ENCODE data around the gene IRX4.

The IRX4 gene

DNA sequence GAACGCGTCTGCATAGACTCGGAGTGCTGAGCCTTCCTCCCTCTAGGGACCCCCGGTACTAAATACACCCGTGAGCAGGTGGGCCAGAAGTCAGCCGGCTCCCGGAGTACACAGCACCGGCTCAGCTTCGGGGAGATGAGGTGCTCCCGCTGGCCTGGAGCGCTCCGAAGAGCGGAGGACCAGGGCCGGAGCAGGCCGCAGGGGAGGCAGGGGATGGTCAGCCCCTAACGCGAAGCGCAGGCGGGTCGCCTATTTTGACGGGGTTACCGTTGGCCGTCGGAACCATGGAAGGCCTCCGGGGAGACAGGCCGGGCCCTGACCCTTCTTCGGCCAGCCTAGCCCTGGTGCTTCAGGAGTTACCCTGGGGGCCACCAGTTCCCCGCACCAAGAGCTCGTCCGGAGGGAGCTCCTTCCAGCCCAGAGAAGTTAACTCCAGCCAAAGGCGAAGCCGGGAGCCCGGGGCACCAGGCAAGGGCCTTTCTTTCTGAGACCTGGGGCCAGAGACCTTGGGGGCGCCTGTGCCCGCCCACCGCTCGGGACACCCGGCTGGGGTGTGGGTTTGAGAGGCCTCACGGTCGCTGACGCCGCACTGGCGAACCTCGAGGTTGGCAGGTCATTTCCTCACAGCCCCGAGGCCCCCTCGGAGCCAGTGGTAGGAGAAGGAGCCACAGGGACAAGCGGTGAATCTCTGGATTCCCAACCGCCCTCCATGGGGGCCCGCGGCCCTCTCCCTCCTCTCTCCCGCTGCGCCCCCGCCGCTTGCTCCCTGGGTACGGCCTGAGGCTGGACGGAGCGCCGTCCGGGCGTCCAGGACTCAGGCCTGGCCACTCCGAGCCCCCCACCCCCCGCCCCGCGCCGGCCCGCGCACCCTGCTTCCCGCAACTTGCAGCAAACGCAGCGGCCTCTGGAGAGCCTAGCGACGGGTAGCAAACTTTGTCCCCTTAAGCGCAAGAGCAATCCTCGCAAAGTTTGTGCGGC is 3.4 kb upstream of the IRX4 start:
- H3K27me3 ChIP-seq (ENCODE audit: control insufficient read depth in 2 of 2, insufficient read depth in 2 of 2, low read length in 2 of 2), result peaks cover 22 to 32% of the 10 kb centered on the region in 2 donors
- H3K4me3 ChIP-seq (ENCODE audit: low read length in 2 of 2), result no peak overlapping the region
- H3K27ac ChIP-seq (ENCODE audit: low read depth in 2 of 2, low read length in 2 of 2), result no peak overlapping the region
- H3K36me3 ChIP-seq (ENCODE audit: control insufficient read depth in 2 of 2, insufficient read depth in 2 of 2, low read length in 2 of 2), result no peaks in the 10 kb centered on the region
- H3K9ac ChIP-seq (ENCODE audit: low read depth in 1 of 2, low read length in 2 of 2), result no peak overlapping the region
- no peaks in the 10 kb centered on the region for H3K4me1 ChIP-seq (ENCODE audit: control insufficient read depth in 2 of 2, insufficient read depth in 2 of 2, low read length in 2 of 2)
- no peaks in the 10 kb centered on the region for H3K9me3 ChIP-seq (ENCODE audit: control insufficient read depth in 2 of 2, low read length in 2 of 2)

DNA sequence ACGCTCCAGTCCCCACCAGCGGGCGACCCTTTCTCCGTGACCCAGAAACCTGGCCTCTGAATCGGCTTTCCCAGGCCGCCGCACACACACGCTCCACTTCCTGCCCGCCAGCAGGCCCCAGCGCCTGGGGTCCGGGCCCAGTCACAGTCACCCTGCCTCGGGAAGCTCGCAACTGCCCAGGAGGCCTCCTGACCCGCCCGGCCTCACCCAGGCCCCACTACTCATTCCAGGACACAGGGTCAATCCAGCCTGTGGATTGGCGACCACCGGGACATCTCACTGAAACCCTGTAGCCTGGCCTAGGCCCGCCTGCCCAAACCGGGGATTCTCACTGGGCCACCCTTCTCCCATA is 2.7 kb upstream of the IRX4 start:
- H3K27me3 ChIP-seq (ENCODE audit: control insufficient read depth in 2 of 2, insufficient read depth in 2 of 2, low read length in 2 of 2), result peaks cover 26 to 38% of the 10 kb centered on the region in 2 donors
- no peaks in the 10 kb centered on the region for H3K36me3 ChIP-seq (ENCODE audit: control insufficient read depth in 2 of 2, insufficient read depth in 2 of 2, low read length in 2 of 2)
- H3K9me3 ChIP-seq (ENCODE audit: control insufficient read depth in 2 of 2, low read length in 2 of 2), result no peaks in the 10 kb centered on the region
- no peak overlapping the region for H3K4me3 ChIP-seq (ENCODE audit: low read length in 2 of 2)
- H3K9ac ChIP-seq (ENCODE audit: low read depth in 1 of 2, low read length in 2 of 2), result no peak overlapping the region
- no peaks in the 10 kb centered on the region for H3K4me1 ChIP-seq (ENCODE audit: control insufficient read depth in 2 of 2, insufficient read depth in 2 of 2, low read length in 2 of 2)
- no peak overlapping the region for H3K27ac ChIP-seq (ENCODE audit: low read depth in 2 of 2, low read length in 2 of 2)

DNA sequence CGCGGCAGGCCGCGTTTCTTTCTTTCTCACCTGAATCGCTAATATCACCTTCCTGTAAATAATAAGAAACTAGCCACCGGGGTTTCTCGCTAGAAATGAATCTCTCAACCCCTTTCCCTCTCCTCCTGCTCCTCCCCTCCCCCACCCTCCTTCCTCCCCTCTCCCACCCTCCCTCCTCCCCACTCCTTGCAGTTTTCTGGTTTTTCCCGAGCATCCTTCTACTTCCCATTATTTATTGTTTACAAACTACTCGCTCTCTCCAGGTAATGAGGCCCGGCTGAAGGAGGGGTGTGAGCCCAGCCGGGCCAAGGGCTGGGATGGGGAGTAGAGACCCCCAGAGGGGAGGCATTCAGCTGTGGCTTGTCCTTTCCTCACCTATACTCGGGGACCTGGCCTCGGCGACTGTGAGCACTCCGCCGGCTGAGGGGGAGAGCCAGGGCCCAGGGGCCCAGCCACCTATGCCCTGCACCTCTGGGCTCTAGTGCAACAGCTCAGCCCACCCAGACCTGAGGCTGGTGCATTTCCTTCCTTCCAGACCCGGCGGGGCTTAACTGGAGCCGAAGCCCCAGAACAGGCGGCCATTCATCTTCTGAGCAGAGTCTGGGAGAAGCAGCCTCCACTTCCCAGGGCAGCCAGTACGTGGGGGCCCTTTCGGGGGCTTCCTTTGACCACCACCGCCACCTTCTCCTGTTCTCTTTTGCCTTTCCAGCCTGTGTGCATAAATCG is 2.1 kb upstream of the IRX4 start:
- H3K4me1 ChIP-seq (ENCODE audit: control insufficient read depth in 2 of 2, insufficient read depth in 2 of 2, low read length in 2 of 2), result no peaks in the 10 kb centered on the region
- peaks cover 31 to 43% of the 10 kb centered on the region in 2 donors for H3K27me3 ChIP-seq (ENCODE audit: control insufficient read depth in 2 of 2, insufficient read depth in 2 of 2, low read length in 2 of 2)
- no peak overlapping the region for H3K9ac ChIP-seq (ENCODE audit: low read depth in 1 of 2, low read length in 2 of 2)
- H3K36me3 ChIP-seq (ENCODE audit: control insufficient read depth in 2 of 2, insufficient read depth in 2 of 2, low read length in 2 of 2), result no peaks in the 10 kb centered on the region
- H3K27ac ChIP-seq (ENCODE audit: low read depth in 2 of 2, low read length in 2 of 2), result no peak overlapping the region
- no peak overlapping the region for H3K4me3 ChIP-seq (ENCODE audit: low read length in 2 of 2)
- H3K9me3 ChIP-seq (ENCODE audit: control insufficient read depth in 2 of 2, low read length in 2 of 2), result no peaks in the 10 kb centered on the region

DNA sequence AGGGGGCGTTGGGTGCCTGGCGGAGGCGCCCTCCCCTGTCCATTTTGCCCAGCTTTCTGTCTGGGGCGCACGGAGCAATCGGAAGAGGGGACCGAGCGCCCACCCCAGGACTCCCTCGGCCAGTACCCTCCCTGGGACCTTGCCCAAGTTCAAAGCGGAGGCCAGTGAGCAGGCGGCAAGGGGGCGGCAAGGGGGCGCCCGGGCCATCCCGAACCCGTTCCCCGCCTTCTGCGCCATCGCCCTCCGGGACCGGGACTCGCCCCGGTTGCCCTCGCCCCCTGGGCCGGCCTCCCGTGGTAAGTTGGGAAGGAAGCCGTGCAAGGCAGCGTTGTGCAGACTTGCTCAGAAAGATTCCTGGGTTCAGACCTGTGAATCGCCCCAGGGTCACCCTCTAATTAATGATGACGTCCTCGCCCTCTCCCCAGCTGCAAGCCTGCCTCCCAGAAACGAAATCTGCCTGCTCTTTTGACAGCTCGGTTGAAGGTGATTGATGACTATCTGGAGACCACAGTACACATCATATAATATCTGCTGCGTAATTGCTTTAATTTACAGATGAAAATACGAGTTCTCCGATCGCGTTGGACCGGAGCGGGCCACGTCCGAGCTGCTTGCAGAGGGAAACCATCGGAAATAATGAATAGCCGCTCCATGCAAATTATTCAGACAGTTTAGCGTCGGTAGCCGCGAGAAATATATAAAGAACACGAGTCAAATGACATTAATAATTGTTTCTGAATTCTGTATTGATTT is 1.4 kb upstream of the IRX4 start:
- Histone ChIP-seq H3K4me3 (ENCODE audit: low read length in 2 of 2) (no peak overlapping the region), H3K27me3 (ENCODE audit: control insufficient read depth in 2 of 2, insufficient read depth in 2 of 2, low read length in 2 of 2) (peaks cover 37 to 47% of the 10 kb centered on the region in 2 donors), H3K9ac (ENCODE audit: low read depth in 1 of 2, low read length in 2 of 2) (no peak overlapping the region), H3K36me3 (ENCODE audit: control insufficient read depth in 2 of 2, insufficient read depth in 2 of 2, low read length in 2 of 2) (no peaks in the 10 kb centered on the region), H3K9me3 (ENCODE audit: control insufficient read depth in 2 of 2, low read length in 2 of 2) (no peaks in the 10 kb centered on the region), H3K4me1 (ENCODE audit: control insufficient read depth in 2 of 2, insufficient read depth in 2 of 2, low read length in 2 of 2) (no peaks in the 10 kb centered on the region), H3K27ac (ENCODE audit: low read depth in 2 of 2, low read length in 2 of 2) (no peak overlapping the region)

DNA sequence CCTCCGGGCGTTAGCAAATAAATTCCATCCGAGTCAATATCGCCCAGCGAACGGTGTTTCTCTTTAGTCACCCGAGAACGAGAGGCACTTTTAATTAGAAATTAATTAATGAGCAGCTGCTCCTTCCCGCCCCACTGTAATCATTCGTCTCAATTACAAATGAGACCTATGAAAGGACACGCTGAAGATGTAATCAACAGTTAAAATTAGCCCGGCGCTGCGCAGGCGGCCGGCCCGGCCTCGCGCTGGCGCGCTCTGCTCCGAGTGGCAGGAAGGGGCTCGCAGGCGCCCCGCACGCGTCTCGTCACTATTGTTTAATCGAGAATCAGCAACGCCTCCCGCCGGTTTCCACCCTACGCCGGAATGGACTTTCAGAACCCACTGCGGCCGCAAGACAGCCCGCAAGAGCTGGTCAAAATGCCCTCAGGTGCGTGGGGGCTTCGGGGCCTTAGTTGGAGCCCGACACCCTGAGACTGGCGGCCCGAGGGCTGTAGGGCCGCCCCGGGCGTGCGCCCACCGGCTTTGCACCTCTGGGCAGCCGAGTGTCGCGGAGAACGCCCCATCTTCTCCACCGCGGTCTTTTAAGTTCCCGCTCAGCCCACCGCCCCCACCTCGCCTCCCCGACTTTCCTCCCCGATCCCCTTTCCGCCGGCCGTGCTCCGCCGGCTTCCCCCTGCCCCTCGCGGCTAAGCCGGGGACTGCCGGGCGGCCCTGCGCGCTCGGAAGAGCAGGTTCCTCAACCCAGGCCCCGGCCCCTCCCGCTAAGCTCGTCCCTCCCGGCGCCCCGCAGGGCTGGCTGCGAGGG is 597 bp upstream of the IRX4 start:
- H3K36me3 ChIP-seq (ENCODE audit: control insufficient read depth in 2 of 2, insufficient read depth in 2 of 2, low read length in 2 of 2), result no peaks in the 10 kb centered on the region
- H3K4me3 ChIP-seq (ENCODE audit: low read length in 2 of 2), result no peak overlapping the region
- H3K4me1 ChIP-seq (ENCODE audit: control insufficient read depth in 2 of 2, insufficient read depth in 2 of 2, low read length in 2 of 2), result no peaks in the 10 kb centered on the region
- no peak overlapping the region for H3K9ac ChIP-seq (ENCODE audit: low read depth in 1 of 2, low read length in 2 of 2)
- no peaks in the 10 kb centered on the region for H3K9me3 ChIP-seq (ENCODE audit: control insufficient read depth in 2 of 2, low read length in 2 of 2)
- H3K27ac ChIP-seq (ENCODE audit: low read depth in 2 of 2, low read length in 2 of 2), result no peak overlapping the region
- H3K27me3 ChIP-seq (ENCODE audit: control insufficient read depth in 2 of 2, insufficient read depth in 2 of 2, low read length in 2 of 2), result peaks cover 40 to 47% of the 10 kb centered on the region in 2 donors

DNA sequence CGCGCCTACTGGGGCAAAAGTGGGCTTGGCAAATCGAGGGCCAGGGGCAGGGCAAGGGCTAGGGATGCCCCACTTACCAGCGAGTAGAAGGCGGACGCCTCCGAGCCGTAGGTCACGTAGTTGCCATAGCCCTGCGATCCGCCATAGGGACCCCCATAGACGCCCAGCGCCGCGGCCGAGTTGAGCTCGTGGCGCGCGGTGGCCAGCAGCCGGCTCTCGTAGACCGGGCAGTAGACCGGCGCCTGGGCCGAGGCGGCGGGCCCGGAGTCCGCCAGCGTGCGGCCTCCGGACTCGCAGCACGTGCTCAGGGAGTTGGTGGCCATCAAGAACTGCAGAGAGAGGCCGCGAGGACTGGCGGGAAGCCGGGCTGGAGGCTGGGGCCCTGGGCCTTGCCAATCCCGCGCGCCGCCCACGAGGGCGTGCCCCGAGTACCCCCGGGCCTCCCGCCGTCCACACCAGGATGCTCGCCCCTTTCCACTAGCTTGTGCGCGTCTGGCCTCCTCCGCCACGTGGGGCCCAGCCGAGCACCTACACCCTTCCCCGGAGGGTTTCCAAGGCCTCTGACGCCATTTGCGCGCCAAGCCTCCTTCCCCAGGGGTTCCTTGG is 891 bp downstream of the IRX4 start:
- Histone ChIP-seq H3K9me3 (ENCODE audit: control insufficient read depth in 2 of 2, low read length in 2 of 2) (no peaks in the 10 kb centered on the region), H3K9ac (ENCODE audit: low read depth in 1 of 2, low read length in 2 of 2) (no peak overlapping the region), H3K4me3 (ENCODE audit: low read length in 2 of 2) (no peak overlapping the region), H3K4me1 (ENCODE audit: control insufficient read depth in 2 of 2, insufficient read depth in 2 of 2, low read length in 2 of 2) (no peaks in the 10 kb centered on the region), H3K36me3 (ENCODE audit: control insufficient read depth in 2 of 2, insufficient read depth in 2 of 2, low read length in 2 of 2) (no peaks in the 10 kb centered on the region), H3K27me3 (ENCODE audit: control insufficient read depth in 2 of 2, insufficient read depth in 2 of 2, low read length in 2 of 2) (peaks cover 49 to 55% of the 10 kb centered on the region in 2 donors), H3K27ac (ENCODE audit: low read depth in 2 of 2, low read length in 2 of 2) (no peak overlapping the region)

DNA sequence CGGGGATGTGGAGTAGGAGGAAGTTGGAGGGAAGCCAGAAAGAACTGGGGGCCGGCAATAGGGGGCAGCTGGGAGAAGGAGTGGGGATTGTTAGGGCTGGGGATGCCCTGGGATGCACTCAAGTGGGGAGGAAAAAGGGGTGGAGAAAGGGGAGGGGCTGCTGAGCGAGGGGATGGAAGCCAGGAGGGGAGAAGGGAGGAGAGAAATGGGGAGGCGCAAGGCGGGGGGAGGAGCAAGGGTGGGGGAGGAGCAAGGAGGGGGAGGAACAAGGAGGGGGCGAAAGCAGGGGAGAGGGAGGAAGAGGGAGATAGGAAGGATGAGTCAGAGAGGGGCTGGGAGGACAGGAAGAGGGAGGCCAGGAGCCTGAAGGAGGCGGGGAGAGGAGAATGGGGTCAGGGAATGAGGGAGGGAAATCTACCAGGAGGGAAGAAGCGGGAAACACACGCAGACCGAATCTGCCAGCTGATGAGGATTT is 1.6 kb downstream of the IRX4 start:
- no peak overlapping the region for H3K9ac ChIP-seq (ENCODE audit: low read depth in 1 of 2, low read length in 2 of 2)
- no peak overlapping the region for H3K4me3 ChIP-seq (ENCODE audit: low read length in 2 of 2)
- no peaks in the 10 kb centered on the region for H3K36me3 ChIP-seq (ENCODE audit: control insufficient read depth in 2 of 2, insufficient read depth in 2 of 2, low read length in 2 of 2)
- peaks cover 50 to 55% of the 10 kb centered on the region in 2 donors for H3K27me3 ChIP-seq (ENCODE audit: control insufficient read depth in 2 of 2, insufficient read depth in 2 of 2, low read length in 2 of 2)
- no peaks in the 10 kb centered on the region for H3K9me3 ChIP-seq (ENCODE audit: control insufficient read depth in 2 of 2, low read length in 2 of 2)
- H3K4me1 ChIP-seq (ENCODE audit: control insufficient read depth in 2 of 2, insufficient read depth in 2 of 2, low read length in 2 of 2), result no peaks in the 10 kb centered on the region
- H3K27ac ChIP-seq (ENCODE audit: low read depth in 2 of 2, low read length in 2 of 2), result no peak overlapping the region

DNA sequence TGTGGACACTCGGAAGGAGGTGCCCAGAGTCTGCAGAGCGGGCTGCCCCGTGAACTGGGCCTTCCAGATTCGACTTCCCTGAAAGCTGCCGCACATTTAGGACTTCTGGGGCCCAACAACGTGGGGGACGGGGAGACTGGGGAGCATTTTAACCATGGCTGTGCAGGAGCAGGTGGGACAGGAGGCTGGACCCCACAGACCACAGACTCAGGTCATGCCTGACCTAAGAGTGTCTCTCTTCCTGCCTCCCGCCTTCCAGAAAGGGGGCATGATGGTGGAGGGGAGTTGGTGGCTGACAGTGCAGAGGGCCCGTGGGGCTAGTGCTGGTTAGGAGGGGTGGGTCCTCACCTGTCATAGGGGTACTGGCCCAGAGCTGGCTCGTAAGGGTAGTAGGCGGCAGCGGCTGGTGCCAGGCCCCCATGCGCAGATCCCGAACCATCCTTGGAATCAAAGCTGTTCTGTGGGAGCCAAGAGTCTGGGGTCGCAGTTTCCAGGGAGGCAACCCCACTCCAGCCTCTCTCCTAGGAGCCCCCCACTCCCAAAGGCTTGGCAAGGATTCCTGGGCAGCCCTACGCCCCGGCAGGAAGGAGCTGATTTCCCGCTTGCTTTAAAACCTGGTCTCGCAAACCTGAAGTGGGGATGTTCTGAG is 2.2 kb downstream of the IRX4 start:
- no peak overlapping the region for H3K4me3 ChIP-seq (ENCODE audit: low read length in 2 of 2)
- no peaks in the 10 kb centered on the region for H3K9me3 ChIP-seq (ENCODE audit: control insufficient read depth in 2 of 2, low read length in 2 of 2)
- H3K9ac ChIP-seq (ENCODE audit: low read depth in 1 of 2, low read length in 2 of 2), result no peak overlapping the region
- no peaks in the 10 kb centered on the region for H3K36me3 ChIP-seq (ENCODE audit: control insufficient read depth in 2 of 2, insufficient read depth in 2 of 2, low read length in 2 of 2)
- H3K27ac ChIP-seq (ENCODE audit: low read depth in 2 of 2, low read length in 2 of 2), result no peak overlapping the region
- no peaks in the 10 kb centered on the region for H3K4me1 ChIP-seq (ENCODE audit: control insufficient read depth in 2 of 2, insufficient read depth in 2 of 2, low read length in 2 of 2)
- peaks cover 52 to 56% of the 10 kb centered on the region in 2 donors for H3K27me3 ChIP-seq (ENCODE audit: control insufficient read depth in 2 of 2, insufficient read depth in 2 of 2, low read length in 2 of 2)

Data from mucosa of rectum (tissue), 2 donors.